Mammary epithelial cell (primary cell): Measurements from ENCODE around the gene TPPP.

ENCODE experiments used
- CTCF ChIP-seq, 2 donors: IDR thresholded peaks in 1 of 2; conservative IDR thresholded peaks in 1 of 2; 2 replicates each; pipeline ENCODE4 v1.5.1; 2011 to 2012; ENCODE audit warnings: inconsistent platforms in 2 of 2, low read length in 2 of 2, mild to moderate bottlenecking in 2 of 2, control low read depth in 1 of 2, low read depth in 1 of 2; ENCODE audit not compliant: insufficient read depth in 1 of 2; ENCODE audit errors: extremely low read depth in 1 of 2
- EZH2 ChIP-seq: IDR thresholded peaks from 2 replicates; pipeline ENCODE4 v1.6.1; 2012; ENCODE audit warnings: low read length, inconsistent platforms, borderline replicate concordance

GRCh38 chr5:673831-674629 lies 19.1 kb downstream of the TPPP start:
- TF ChIP-seq EZH2 (no peak), CTCF (conservative IDR thresholded peaks at IDR 0.05 in 1 of 2, IDR thresholded peaks at IDR 0.05 in 1 of 2; ENCODE audit: extremely low read depth in 1 of 2, insufficient read depth in 1 of 2, low read depth in 1 of 2, low read length in 2 of 2) (no peak)
